ENCODE results near the gene SFSWAP.
"Not testable (repeated sequence)": the region's sequence is repeated elsewhere in the genome, so short reads cannot be mapped to it uniquely, and the experiment has no call there.

Gene SFSWAP

GRCh38 chr12:131740626-131741025, 29.7 kb downstream of the SFSWAP start:
- no peak for DNase-seq (ENCODE audit: low read depth)
- no peak overlapping the region for H3K4me3 ChIP-seq (replicated peaks; ENCODE audit: low read depth, low read length)
- TF ChIP-seq, protein P1, sequence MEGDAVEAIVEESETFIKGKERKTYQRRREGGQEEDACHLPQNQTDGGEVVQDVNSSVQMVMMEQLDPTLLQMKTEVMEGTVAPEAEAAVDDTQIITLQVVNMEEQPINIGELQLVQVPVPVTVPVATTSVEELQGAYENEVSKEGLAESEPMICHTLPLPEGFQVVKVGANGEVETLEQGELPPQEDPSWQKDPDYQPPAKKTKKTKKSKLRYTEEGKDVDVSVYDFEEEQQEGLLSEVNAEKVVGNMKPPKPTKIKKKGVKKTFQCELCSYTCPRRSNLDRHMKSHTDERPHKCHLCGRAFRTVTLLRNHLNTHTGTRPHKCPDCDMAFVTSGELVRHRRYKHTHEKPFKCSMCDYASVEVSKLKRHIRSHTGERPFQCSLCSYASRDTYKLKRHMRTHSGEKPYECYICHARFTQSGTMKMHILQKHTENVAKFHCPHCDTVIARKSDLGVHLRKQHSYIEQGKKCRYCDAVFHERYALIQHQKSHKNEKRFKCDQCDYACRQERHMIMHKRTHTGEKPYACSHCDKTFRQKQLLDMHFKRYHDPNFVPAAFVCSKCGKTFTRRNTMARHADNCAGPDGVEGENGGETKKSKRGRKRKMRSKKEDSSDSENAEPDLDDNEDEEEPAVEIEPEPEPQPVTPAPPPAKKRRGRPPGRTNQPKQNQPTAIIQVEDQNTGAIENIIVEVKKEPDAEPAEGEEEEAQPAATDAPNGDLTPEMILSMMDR (IDR thresholded peaks at IDR 0.05; ENCODE audit: low read length, missing control alignments): no peak

DNA sequence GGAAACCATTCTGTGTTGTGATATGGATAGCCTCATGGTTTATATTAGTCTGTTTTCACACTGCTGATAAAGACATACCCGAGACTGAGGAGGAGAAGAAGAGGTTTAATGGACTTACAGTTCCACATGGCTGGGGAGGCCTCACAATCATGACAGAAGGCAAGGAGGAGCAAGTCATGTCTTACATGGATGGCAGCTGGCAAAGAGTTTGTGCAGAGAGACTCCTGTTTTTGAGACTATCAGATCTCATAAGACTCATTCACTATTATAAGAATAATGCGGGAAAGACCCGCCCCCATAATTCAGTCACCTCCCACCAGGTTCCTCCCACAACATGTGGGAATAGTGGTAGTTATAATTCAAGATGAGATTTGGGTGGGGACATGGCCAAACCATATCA, 31.9 kb downstream of the SFSWAP start:
- H3K4me3 ChIP-seq (replicated peaks; ENCODE audit: low read depth, low read length); DNase-seq (ENCODE audit: low read depth): not testable (repeated sequence)

GRCh38 chr12:131743410-131743809, 32.5 kb downstream of the SFSWAP start:
- H3K4me3 ChIP-seq (replicated peaks; ENCODE audit: low read depth, low read length); DNase-seq (ENCODE audit: low read depth): not testable (repeated sequence)

DNA sequence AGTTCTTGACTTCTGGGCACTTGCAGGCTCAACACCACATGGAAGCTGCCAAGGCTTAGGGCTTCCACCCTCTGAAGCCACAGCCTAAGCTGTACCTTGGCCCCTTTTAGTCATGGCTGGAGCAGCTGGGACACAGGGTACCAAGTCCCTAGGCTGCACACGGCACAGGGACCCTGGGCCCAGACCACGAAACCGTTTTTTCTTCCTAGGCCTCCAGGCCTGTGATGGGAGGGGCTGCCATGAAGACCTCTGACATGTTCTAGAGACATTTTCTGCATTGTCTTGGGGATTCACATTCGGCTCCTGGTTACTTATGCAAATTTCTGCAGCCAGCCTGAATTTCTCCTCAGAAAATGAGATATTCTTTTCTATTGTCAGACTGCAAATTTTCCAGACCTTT, 33.0 kb downstream of the SFSWAP start:
- H3K4me3 ChIP-seq (replicated peaks; ENCODE audit: low read depth, low read length); DNase-seq (ENCODE audit: low read depth): not testable (repeated sequence)

GRCh38 chr12:131744675-131745074, 33.8 kb downstream of the SFSWAP start:
- H3K4me3 ChIP-seq (replicated peaks; ENCODE audit: low read depth, low read length); DNase-seq (ENCODE audit: low read depth): not testable (repeated sequence)

- DNase-seq (ENCODE audit: low read depth): no peak
- no peak overlapping the region for H3K4me3 ChIP-seq (replicated peaks; ENCODE audit: low read depth, low read length)
- TF ChIP-seq, protein P1 (IDR thresholded peaks at IDR 0.05; ENCODE audit: low read length, missing control alignments): no peak
Measured at GRCh38 chr12:131745706-131746105, 34.8 kb downstream of the SFSWAP start.

- TF ChIP-seq, protein P1 (IDR thresholded peaks at IDR 0.05; ENCODE audit: low read length, missing control alignments): no peak
- no peak for DNase-seq (ENCODE audit: low read depth)
- H3K4me3 ChIP-seq (replicated peaks; ENCODE audit: low read depth, low read length): no peak overlapping the region
Measured at GRCh38 chr12:131747276-131748177, 36.6 kb downstream of the SFSWAP start.

GRCh38 chr12:131749618-131750315, 38.9 kb downstream of the SFSWAP start:
- H3K4me3 ChIP-seq (replicated peaks; ENCODE audit: low read depth, low read length): no peak overlapping the region
- TF ChIP-seq, protein P1 (IDR thresholded peaks at IDR 0.05; ENCODE audit: low read length, missing control alignments): no peak
- no peak for DNase-seq (ENCODE audit: low read depth)

DNA sequence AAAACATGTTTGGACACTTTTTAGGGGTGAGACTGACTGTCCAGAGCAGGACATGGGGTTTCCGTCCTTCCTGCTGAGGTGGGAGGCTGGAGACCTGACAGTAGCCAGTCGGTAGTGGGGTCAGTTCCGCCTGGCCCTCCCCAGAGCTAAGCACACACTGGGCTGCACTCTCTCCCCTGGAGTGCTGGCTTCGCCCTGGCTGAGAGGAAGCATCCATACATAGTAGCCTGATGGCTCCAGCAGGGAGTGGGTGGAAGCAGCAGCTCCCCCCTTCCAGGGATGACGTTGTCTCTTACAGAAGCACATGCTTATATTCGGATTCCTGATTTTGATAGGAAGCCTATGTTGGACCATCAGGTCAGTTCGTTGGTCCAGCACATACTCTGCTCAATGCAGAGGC, 40.4 kb downstream of the SFSWAP start:
- H3K4me3 ChIP-seq (replicated peaks; ENCODE audit: low read depth, low read length): no peak overlapping the region
- TF ChIP-seq, protein P1 (IDR thresholded peaks at IDR 0.05; ENCODE audit: low read length, missing control alignments): no peak
- no peak for DNase-seq (ENCODE audit: low read depth)

Data from fibroblast of pulmonary artery (primary cell).